Tibial nerve (tissue), 4 donors: ENCODE results near the gene NOS1.

ENCODE experiments used
- CTCF ChIP-seq, 5 experiments: fragments of 200-600 bp in 3 of 5; fragments of 450-650 bp in 2 of 5; sonication (generic) in 3 of 5; IDR thresholded peaks; one replicate each; pipeline ENCODE4 v1.5.1; 2016 to 2019; ENCODE audit warnings: antibody characterized with exemption in 5 of 5, mild to moderate bottlenecking in 3 of 5, moderate library complexity in 2 of 5
- EP300 ChIP-seq, 2 donors: sonication (generic); formaldehyde crosslinking; IDR thresholded peaks; one replicate each; pipeline ENCODE4 v1.6.1; 2017; ENCODE audit warnings: antibody characterized with exemption in 2 of 2, mild to moderate bottlenecking in 1 of 2

DNA sequence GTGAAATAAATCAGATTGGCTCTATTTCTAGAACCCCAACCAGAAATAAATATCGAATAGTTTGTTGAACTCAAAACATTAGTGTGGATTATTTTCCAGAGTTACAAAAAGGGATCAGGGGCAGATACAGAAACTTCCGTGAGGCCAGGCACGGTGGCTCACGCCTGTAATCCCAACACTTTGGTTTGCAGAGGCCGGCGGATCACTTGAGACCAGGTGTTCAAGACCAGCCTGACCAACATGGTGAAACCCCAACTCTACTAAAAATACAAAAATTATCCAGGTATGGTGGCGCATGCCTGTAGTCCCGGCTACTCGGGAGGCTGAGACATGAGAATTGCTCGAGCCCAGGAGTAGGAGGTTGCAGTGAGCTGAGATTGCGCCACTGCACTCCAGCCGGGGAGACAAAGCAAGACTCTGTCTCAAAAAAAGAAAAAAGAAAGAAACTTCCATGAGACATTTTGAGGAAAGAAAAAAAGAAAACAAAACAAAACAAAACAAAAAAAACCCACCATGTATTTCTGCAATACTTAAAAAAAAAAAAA is 173.2 kb downstream of the NOS1 start:
- no peak for TF ChIP-seq CTCF (IDR thresholded peaks at IDR 0.05)
- no peak for TF ChIP-seq EP300 (IDR thresholded peaks at IDR 0.05)
